GM21619 (cell line): Measurements from ENCODE around the gene AKNA.

Experiments
- ATAC-seq: cut with Tn5 transposase; IDR thresholded peaks from one replicate; pipeline ENCODE4 v1.9.1; 2021; ENCODE audit not compliant: unreplicated experiment

Gene AKNA

DNA sequence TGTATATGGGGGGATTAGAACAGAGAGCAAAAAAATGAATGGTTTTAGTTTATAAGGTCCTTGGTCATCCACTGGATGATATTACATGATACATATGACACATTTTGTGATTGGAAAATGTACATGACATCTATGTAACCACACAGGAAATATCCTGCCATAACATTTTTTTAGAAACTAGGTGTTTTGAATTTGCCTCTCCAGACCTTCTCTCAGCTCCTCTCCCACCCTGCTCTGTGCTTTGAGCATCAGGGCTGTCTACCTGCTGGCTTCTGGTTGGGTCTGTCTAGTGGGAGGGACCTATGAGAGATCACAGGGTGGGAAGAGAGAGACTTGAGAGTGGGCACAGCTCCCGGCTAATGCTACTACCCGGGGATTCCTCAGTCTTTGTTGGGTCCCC is 24.4 kb downstream of the AKNA start:
- no peak for ATAC-seq

DNA sequence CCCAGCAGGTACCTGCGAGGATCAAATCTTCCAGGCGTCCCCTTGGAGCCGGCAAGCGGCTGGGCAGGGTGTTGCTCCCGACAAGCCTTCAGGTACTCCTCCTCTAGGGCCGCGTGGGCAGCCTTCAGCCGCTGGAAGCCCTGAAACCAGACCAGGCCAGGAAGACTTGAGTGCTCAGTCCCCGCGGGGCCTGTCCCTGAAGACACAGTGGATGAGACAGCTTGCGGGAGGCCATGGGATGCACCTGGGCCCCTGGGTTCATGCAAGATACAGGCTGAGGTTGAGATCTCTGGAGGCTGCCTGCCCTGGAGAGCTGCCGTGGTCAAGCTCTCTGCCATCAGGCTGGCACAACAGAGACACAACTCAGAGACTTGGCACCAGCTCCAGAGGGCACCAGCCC is 25.4 kb downstream of the AKNA start:
- ATAC-seq, result no peak

DNA sequence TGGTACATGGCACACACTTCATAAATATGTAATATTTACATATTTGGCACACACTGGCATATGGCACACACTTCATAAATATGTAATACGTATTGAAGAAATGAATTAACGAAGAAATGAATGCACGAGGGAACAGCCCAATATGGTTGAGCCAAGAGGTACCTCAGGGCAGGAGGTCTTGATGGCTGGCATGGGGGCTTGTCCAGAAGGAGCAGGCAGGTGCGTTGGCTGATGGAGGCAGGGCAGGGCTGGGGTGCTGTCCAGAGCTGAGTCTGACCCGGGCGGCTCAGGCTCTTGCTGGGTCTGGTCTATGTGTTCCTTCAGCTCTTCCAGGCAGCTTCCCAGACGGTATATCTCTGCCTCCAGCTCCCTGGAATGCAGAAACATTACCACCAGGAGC is 26.2 kb downstream of the AKNA start:
- no peak for ATAC-seq

DNA sequence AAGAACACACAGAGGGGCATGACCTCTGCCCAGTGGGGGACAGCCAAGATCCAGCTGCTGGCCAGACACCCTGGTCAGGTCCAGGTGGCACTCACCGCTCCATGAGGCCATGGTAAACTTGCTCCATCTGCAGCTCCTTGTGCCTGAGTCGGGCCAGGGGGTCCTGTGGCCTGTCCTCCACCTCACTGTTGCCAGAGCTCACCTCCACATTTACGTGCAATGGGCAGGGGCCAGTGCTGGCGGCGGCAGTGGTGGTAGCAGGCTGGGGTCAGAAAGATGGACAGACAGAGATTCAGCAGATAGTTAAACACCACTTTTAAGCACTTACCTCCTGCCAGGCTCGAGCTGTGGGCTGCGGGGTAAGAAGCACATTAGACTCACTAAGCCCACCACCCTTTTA is 28.0 kb downstream of the AKNA start:
- no peak for ATAC-seq

DNA sequence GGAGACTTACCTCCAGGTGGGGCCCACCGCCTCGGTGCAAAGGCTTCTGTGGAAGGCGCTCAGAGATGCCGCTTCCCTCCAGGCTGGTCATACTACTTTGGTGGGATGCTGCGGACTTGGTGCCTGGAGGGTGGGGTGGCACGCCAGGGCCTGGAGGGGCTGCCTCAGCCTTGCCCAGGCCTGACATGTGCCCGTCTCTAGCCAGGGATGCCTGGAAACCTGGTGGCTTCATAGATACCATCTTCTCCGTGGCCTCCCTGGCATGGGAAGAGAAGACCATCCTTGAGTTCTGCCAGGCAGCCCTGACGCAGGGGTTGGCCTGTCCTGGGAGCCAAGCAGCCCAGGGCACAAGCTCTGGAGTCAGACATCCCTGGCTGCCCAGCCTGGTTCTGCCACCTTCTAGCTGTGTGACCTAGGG is 29.9 kb downstream of the AKNA start:
- no peak for ATAC-seq

DNA sequence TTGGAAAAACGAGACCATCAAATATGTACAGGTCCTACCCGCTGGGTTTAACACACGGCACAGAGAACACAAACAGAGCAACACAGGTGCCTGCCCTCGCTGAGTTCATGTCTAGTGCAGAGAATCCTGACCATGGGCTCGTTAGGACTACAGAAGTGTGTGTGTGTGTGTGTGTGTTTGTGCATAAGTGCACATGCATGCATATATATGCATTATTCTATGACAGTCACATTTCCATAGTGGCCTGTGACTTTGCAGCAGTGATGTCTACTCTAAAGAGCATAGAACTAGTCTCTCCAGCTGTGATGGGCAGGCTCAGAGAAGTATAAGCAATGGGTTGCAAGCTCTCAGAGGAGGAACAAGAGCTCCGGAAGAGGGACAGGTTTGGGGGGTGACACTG is 30.4 kb downstream of the AKNA start:
- ATAC-seq, result no peak

DNA sequence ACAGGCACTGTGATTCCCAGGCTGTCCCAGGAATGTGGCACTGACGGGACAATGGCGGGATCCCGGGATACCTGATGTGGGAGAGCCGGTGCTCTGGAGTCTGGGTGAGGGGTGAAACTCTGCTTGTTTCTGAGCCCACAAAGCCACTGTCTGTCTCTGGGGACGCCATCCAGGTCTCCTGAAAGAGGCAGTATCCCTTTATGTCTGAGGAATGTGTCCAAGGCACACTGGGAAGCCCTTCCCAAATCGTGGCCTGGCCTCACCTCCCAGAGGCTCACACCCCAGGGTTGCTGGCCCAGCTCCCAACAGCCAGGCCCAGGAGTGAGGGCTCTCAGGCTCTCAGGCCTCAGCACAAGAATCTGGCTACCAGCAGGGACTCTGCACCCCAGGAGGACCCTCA is 31.0 kb downstream of the AKNA start:
- no peak for ATAC-seq

DNA sequence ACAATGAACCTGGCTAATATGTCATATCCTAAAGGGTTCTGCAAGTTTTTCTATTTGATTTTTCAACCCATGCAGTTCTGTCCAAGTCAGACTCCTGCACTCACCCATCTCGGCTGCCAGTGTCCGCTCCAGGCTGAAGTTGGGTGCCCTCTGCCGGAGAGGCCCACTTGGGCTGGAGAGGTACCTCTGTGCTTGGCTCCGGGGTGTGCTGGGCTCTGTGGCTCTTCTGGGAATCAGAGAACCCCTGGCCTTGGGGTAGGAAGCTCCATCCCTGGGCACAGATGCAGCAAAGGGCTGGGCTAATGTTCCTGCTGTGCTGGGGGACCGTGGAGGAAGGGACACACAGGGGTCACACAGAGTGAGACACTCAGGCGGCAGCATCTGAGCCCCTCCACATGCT is 32.0 kb downstream of the AKNA start:
- no peak for ATAC-seq

DNA sequence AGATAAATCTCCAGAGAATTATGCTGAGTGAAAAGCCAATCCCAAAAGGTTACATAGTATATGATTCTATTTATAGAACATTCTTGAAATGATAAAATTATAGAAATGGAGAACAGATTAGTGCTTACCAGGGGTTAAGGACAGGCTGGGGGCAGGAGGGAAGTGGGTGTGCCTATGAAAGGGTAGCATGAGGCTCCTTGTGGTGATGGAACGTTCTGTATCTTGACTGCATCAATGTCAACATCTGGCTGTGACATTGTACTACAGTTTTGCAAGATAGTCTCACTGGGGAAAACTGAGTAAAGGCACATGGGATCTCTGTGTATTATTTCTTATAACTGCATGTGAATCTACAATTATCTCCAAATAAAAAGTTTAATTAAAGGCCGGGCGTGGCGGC is 35.9 kb downstream of the AKNA start:
- ATAC-seq, result no peak

DNA sequence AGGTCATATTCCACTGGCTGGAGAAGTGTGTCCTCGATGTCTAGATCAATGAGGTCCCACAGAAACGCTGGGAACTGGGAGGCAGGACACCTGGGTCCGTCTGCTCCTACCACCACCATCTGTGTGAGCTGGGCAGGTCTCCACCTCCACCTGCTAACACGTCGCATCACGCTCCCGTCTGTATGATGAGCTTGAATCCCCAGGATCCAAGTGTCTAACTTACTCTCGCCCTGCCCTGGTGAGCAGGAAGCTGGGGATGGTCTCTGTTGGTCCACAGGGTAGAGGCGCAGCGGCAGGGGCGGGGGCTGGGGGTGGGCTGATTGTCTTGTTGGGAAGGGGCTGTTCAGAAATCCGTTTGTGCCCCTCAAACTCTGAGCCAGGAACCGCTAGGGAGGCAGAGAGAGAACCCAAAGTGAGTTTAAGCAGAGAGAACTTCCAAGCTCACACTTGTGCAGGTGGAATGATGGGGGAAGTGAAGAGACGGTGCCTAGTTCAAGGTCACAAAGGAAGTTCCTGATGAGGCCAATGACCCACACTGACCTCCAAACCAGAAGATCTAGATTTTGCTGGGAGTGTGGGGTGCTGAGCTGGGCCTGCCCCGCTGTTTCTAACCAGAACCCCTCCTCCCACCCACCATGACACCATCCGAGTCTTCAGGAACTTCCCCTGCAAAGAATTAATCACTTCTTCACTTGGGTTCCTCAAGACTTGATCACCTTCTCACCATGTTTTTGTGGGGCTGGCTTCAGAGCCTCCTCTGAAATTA is 37.0 kb downstream of the AKNA start:
- ATAC-seq, result no peak

DNA sequence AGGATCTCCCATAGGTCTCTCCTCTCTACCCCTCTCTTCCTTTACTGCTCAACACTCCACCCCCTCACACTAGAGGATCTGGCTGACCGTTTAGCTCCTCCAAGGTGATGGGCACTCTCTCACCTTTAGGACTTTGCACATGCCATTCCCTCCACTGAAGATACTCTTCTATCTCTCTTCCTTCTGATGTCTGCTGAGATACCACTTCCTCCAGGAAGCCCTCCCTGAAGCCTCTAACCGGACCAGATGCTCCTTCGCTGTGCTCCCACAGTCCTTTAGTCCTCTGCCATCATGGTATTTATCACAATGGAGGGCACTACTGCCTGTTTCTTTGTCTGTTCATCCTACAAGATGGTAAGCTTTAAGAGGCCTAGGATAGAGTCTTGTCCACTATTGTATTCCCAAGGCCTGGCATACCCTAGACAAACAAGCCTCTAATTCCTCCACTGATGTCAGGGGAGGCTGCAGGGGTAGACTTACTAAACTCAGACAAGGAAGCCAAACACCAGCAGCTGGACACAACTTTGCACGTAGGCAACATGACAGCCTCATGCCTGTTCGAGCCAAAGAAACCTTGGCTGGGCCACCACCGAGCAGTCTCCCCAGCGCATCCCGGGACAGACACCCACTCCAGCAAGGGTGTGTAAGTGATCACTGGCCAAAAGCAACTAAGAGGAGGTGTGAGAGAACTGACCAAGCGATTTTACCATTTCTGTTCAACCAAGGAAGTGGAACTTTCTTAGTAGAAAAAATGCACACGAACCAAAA is 37.9 kb downstream of the AKNA start:
- ATAC-seq, result no peak

DNA sequence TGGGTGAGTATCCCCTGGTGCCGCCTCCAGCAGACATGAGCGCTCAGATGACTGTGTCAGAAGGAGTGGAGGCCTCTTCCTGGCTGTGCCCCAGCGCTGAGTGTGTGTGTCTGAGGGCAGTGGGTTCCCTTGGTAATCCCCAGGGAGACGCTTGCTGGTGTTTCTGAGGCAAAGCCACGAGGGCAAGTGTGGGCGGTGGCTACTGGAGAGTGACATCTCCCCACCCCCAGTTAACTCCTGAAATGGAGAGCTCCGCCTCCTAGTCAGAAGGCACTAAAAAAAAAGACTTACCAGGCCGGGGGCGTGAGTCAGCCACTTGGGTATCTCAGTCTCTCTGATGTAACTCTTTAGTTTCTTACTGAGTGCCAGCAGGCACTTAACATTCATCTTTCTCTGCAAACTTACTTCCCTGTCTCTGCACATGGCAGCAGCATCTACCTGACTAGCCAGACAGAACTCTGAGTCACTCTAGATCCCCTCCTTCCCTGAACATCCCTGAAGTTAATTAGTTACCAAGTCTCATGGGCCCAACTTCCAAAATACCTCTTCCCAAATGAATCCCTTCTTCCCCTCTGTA is 38.8 kb downstream of the AKNA start:
- ATAC-seq, result peak; percentile 89

DNA sequence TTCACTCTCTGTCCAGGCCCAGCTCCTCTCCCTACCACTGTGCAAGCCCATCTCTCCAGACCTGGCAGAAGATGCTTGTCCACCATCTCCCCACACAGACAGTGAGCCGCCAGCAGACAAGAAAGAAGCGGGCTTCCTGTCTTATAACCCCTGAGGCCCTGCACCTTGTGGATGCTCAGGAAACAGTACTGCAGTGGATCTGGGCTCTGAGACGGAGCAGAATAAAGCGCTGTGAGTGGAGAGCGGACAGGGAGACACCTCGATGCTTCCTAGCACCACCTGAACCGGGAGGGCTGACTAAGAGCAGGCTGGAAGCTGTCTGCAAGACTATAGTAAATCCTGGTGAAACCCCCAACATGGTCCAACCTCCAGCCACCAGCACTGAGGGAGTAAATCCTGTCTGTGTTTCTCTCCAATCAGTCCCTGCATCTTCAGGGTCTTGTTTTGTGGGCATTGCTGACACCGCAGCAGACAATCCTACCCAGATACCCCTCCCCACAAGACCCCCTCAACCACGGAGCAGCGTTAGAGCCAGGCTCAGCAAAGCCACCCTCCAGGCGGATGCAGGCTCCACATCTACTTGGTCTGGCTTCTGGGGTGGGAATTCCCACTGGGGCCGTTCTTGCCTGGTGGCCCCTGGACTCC is 39.4 kb downstream of the AKNA start:
- ATAC-seq, result no peak

DNA sequence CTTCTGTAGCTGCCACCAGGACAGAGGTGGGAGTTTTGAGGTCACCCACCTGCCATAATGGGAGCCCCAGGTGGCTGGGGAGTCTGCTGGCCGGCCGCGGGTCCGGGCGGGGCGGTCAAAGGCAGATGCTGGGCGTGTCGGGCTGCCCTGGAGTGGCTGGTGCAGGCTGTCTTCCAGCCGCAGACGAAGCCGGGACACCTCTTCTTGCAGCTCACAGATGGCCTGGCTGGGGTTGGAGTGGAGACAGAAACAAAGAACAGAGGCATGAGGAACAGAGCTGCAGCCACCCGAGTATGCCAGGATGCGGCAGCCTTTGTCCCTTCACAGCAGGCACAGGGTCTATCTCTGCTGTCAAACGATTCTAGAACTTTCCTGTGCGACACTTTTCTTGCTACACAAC is 40.1 kb downstream of the AKNA start:
- ATAC-seq, result no peak

DNA sequence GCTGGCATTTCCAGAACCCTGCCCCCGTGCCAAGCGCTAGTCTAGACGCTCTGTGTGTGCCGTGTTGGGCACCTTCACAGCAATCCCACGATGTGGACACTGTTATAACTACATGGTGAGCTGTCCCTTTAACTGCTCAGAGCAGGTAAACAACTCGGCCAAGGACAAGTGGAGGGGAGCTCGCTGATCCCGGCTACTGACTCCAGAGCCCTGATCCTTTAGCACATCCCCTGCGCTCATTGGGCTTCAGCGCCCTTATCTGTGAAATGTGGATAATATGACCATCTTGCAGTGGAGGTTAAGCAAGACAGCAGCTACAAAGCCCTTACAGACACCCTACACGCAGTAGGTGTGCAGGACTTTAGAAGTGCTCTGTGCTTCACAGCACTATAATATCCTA is 41.6 kb downstream of the AKNA start:
- no peak for ATAC-seq

DNA sequence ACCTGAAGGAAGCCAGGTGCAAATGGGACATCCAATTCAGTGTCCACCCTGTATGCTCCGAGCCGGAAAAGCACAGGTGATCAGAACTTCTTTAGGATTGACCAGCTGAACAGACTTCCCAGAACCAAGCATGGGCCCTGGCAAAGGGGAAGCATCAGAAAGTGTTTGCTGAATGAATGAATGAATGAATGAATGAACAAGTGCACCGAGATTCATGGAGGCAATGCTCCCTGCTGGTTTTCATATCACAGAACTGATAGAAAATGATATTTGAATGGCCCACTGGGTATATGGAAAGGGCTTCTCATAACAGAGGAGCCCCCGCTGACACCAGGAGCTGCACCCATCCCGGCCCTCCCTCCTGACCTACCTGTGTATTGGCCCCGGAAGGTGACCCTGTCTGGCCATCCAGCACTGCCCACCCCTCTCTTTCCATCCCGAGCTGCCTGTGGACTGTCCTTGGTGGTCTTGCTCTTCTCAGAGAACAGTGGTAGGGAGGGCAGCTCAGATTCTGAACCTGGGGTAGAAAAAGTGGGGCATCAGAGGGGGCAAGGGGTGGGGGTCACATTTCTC is 42.2 kb downstream of the AKNA start:
- ATAC-seq, result no peak

DNA sequence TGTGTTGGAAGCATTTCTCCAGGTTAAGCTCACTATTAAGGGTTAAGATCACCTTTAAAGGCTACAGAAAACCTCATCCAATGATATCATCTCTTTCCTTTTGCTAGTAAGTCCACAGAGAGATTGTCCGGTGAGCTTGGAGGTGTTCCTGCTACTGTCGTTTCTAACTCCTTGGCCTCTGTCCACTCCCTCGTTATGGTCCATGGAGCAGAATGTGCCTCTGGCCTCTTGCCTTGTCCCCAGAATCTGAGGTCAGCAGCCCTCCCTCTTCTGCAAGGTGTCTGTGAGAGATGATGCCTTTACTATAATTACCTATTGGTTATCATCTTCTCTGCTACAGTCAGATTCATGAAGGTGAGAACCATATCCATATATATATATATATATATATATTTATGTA is 43.1 kb downstream of the AKNA start:
- no peak for ATAC-seq

DNA sequence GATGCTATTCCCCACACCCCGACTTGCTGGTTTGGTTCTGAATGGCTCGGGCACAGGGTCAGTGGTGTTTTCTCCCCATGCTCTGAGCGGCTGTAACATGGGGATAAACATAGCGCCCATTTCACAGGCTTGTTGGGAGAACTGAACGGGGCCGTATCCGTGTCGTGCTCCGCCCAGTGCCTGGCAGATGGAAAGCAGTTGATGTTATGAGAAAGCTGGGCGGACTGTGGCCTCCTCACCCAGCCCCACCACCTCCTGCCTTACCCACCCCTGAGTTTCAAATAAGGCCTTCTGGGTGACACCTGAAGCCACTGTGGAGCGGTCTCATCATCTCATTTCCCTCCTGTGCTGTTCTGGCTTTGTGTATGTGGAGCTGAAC is 43.6 kb downstream of the AKNA start:
- ATAC-seq, result no peak

DNA sequence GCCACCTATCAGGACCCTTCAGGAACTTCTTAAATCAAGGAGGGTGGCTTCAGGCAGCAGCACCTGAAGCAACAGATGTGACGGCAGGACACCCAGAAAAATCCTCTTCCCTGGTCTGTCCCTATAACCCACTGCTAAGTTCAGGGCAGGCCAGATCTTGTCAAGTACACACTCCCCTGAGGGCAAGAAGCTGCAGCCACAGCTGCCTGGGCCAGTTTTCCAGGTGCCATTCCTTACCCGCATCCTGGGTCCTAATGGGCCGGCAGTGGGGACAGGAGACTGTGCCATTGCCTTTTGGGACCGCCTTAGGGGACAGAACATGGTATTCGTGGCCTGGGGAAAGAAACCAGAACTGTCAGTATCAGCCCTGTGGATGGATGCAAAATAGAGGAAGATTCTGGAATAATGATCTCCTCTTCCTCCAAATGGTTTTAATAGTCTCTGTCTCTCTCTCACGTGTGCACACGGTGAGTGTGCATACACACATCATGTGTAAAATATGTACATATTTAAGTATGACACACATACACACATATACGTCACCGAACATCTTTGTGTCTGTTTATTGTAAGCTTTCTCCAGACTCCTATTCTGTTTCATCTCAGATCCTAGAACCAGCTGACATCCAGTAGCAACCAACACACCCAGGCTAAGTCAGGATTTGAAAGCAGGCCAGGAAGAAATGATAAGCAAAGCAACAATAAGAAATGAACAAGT is 44.2 kb downstream of the AKNA start:
- no peak for ATAC-seq

DNA sequence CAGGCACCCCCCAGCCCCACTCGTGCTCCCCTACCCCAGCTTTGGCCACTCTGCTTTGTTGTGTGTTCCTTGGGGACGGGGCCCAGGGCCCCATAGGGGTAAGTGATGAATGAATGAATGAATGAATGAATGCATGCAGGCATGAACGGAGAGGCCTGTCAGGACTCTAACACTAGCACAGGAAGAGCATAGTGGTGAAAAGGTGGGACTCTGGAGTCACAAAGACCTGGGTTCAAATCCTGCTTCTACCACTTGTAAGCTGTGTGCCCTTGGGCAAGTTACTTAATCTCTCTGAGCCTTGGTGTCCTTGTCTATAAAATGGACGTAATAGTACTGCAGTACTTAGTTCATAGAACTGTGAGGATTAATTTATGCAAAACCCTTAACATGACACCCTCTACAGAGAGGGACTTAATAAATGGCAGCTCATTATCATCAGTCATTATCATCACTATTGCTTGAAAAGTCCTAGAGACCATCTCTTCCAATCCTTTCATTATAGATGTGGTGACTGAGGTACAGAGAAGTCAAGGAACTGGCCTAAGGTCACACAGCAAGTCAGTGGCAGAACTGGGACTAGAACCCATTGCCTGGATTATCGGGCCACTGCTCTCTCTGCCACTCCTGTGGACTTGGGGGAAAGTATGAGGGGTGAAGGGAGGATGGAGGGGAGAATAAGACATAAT is 44.9 kb downstream of the AKNA start:
- ATAC-seq, result no peak
